ENCODE results near the gene PPP1R12A. TPM values are rescaled to one million over a fixed set of nuclear protein-coding genes. Genes with fewer than 3 reads are reported as not detected.
"Not testable (repeated sequence)": the region's sequence is repeated elsewhere in the genome, so short reads cannot be mapped to it uniquely, and the experiment has no call there.

PPP1R12A gene
- total RNA-seq, 1 donor from 2014 or later = 86.7 TPM

DNA sequence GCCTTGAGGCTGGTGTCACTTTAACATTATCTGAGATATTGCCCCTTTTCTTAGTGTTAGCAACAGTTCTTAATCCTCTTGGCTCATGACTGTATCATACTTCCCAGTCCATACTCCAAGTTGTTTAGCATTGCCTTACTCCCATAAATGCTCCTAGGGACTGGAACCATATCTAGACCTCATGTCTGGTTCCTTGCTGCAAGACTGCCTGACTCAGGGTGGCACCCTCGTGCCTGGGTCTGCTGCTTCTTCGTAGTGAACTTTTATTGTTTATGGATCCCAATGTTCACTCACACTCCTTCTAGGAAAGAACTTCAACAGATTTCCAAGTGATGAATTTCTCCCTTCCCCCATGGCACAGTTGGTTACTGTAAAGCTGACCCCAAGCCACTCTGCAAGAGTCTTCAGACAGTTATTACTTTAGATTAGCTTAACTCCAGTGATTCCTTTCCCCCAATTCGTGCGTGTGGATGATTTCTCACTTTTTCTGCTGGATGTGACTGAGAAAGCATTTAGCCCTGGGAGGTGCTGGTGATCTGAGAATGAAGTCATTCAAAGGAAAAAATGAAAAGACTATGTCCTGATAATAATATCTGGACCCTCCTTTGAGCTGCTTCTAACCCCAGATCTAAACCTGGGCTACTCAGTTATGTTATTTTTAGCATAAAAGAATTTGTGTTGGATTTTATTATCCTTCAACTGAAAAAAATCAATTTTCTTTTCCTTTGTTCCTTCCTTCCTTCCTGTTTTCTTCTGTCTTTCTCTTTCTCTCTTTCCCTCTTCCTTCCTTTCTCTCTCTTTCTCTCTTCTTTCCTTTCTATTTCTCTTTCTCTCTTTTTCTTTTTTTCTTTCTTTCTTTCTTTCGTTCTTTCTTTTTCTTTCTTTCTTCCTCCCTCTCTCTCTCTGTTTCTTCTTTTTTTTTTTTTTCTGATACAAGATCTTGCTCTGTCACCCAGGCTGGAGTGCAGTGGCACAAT lies 47.5 kb upstream of the PPP1R12A start:
- Histone ChIP-seq H3K36me3 (no peaks in the 10 kb centered on the region), H3K4me2 (no peak overlapping the region), H2AFZ (replicated peaks) (peak overlapping the region; percentile 3), H3K9ac (no peak overlapping the region), H3K4me1 (peaks cover 7% of the 10 kb centered on the region), H3K79me2 (ENCODE audit: low read depth) (no peaks in the 10 kb centered on the region), H3K9me3 (ENCODE audit: low read depth) (no peaks in the 10 kb centered on the region), H3K27me3 (no peaks in the 10 kb centered on the region), H3K4me3 (no peak overlapping the region), H3F3A (ENCODE audit: low read depth) (no peaks in the 10 kb centered on the region), H4K20me1 (ENCODE audit: low read depth) (no peaks in the 10 kb centered on the region), H3K27ac (no peak overlapping the region)
- TF ChIP-seq EZH2phosphoT487 (IDR thresholded peaks at IDR 0.05) (no peak), EZH2 (IDR thresholded peaks at IDR 0.05) (no peak)
- TF ChIP-seq, protein P1, sequence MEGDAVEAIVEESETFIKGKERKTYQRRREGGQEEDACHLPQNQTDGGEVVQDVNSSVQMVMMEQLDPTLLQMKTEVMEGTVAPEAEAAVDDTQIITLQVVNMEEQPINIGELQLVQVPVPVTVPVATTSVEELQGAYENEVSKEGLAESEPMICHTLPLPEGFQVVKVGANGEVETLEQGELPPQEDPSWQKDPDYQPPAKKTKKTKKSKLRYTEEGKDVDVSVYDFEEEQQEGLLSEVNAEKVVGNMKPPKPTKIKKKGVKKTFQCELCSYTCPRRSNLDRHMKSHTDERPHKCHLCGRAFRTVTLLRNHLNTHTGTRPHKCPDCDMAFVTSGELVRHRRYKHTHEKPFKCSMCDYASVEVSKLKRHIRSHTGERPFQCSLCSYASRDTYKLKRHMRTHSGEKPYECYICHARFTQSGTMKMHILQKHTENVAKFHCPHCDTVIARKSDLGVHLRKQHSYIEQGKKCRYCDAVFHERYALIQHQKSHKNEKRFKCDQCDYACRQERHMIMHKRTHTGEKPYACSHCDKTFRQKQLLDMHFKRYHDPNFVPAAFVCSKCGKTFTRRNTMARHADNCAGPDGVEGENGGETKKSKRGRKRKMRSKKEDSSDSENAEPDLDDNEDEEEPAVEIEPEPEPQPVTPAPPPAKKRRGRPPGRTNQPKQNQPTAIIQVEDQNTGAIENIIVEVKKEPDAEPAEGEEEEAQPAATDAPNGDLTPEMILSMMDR (IDR thresholded peaks at IDR 0.05) = no peak
- H3K4me3 Mint-ChIP-seq = no peak overlapping the region
- H3K27ac Mint-ChIP-seq = no peak overlapping the region
- no peaks in the 10 kb centered on the region for H3K9me3 Mint-ChIP-seq
- H3K27me3 Mint-ChIP-seq (ENCODE audit: insufficient read depth, low read depth) = peaks cover 4% of the 10 kb centered on the region
- peaks cover 4% of the 10 kb centered on the region for H3K4me1 Mint-ChIP-seq
- no peaks in the 10 kb centered on the region for H3K36me3 Mint-ChIP-seq
- DNase-seq (ENCODE audit: low spot score) = no peak

DNA sequence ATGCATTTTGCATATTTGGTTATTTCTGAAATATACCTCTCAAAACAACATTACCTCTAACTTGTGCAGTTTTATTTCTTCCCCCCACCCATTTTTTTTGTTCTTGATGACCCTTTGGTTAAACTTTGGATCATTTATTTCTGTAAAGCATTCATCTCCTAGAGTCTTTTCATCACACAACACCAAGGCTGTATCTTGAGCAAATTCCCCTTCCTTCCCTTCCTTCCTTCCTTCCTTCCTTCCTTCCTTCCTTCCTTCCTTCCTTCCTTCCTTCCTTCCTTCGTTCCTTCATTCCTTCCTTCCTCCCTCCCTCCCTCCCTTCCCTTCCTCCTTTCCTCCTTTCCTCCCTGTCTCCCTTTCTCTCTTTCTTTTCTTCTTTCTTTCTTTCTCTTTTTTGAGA lies 43.8 kb upstream of the PPP1R12A start:
- Mint-ChIP-seq H3K36me3 (no peaks in the 10 kb centered on the region), H3K9me3 (no peaks in the 10 kb centered on the region), H3K4me3 (no peak overlapping the region), H3K4me1 (peaks cover 4% of the 10 kb centered on the region), H3K27ac (no peak overlapping the region), H3K27me3 (ENCODE audit: insufficient read depth, low read depth) (peaks cover 7% of the 10 kb centered on the region)
- no peaks in the 10 kb centered on the region for H4K20me1 ChIP-seq (ENCODE audit: low read depth)
- H3K9ac ChIP-seq = no peak overlapping the region
- no peaks in the 10 kb centered on the region for H3F3A ChIP-seq (ENCODE audit: low read depth)
- H3K4me2 ChIP-seq = no peak overlapping the region
- no peak for DNase-seq (ENCODE audit: low spot score)
- H3K36me3 ChIP-seq = no peaks in the 10 kb centered on the region
- TF ChIP-seq, protein P1 (IDR thresholded peaks at IDR 0.05) = no peak
- TF ChIP-seq EZH2phosphoT487 (IDR thresholded peaks at IDR 0.05) (no peak), EZH2 (IDR thresholded peaks at IDR 0.05) (no peak)
- H3K27ac ChIP-seq = no peak overlapping the region
- no peak overlapping the region for H2AFZ ChIP-seq (replicated peaks)
- no peaks in the 10 kb centered on the region for H3K27me3 ChIP-seq
- no peaks in the 10 kb centered on the region for H3K79me2 ChIP-seq (ENCODE audit: low read depth)
- no peak overlapping the region for H3K4me3 ChIP-seq
- H3K4me1 ChIP-seq = peaks cover 10% of the 10 kb centered on the region
- no peaks in the 10 kb centered on the region for H3K9me3 ChIP-seq (ENCODE audit: low read depth)

DNA sequence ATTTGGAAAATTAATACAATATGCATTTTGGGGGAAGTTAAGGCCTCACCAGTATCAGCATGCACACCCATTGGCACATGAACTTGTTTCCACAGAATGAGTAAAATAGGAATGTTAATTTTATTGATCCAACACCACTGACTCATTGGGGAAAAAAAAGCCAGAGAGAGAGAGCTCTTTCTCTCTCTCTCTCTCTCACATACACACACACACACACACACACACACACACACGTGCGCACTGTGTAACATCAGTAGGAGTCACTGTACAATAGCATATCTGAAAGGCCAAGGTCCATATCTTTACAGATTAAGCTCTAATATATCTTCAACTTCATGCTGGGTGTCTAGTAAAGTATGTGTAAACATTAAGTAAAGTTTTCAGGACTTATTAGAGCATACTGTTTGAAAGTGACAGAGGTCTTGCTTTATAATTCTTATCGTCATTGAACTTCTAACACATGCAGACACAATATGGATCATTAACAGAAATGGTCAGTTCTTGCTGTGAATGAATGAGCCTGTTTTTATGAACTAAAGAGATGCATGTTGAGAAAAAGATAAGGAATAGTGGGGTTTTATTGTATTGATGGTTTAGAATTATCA lies 43.1 kb upstream of the PPP1R12A start:
- H3K79me2 ChIP-seq (ENCODE audit: low read depth); H3K36me3 Mint-ChIP-seq; H3K4me2 ChIP-seq; H3F3A ChIP-seq (ENCODE audit: low read depth); H4K20me1 ChIP-seq (ENCODE audit: low read depth); H3K27me3 Mint-ChIP-seq (ENCODE audit: insufficient read depth, low read depth); H2AFZ ChIP-seq (replicated peaks); DNase-seq (ENCODE audit: low spot score); H3K9me3 ChIP-seq (ENCODE audit: low read depth); H3K27ac ChIP-seq; H3K27me3 ChIP-seq; H3K4me3 ChIP-seq; H3K36me3 ChIP-seq; H3K9me3 Mint-ChIP-seq; H3K4me1 Mint-ChIP-seq; H3K27ac Mint-ChIP-seq; H3K4me3 Mint-ChIP-seq; H3K9ac ChIP-seq: not testable (repeated sequence)
- peaks cover 12% of the 10 kb centered on the region for H3K4me1 ChIP-seq

DNA sequence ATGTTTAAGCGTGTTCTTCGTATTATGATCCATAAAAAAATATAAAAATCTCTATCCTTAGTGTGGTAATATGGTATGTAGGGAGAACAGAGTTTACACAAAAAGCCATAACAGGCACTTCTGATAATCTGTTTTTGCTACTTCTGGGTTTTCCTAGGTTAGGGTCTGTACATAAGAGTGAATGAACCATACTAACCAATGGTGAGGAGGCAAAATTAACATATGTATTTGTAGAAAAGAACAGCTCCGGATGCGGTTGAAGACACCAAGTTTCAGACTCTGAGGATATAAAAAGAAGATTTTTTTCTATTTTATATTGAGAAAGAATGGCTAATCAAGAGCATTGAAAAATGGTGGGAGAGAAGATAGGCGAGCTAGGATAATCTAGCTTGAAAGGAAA lies 40.2 kb upstream of the PPP1R12A start:
- H3K9ac ChIP-seq = no peak overlapping the region
- H3K4me3 Mint-ChIP-seq = no peak overlapping the region
- TF ChIP-seq EZH2phosphoT487 (IDR thresholded peaks at IDR 0.05) = no peak
- TF ChIP-seq, protein P1 (IDR thresholded peaks at IDR 0.05) = no peak
- TF ChIP-seq EZH2 (IDR thresholded peaks at IDR 0.05) = no peak
- H3K79me2 ChIP-seq (ENCODE audit: low read depth) = no peaks in the 10 kb centered on the region
- H3K36me3 ChIP-seq = no peaks in the 10 kb centered on the region
- H3K27ac ChIP-seq = no peak overlapping the region
- H3K27ac Mint-ChIP-seq = no peak overlapping the region
- H3K27me3 ChIP-seq = no peaks in the 10 kb centered on the region
- H3K27me3 Mint-ChIP-seq (ENCODE audit: insufficient read depth, low read depth) = peaks cover 4% of the 10 kb centered on the region
- no peaks in the 10 kb centered on the region for H3K9me3 Mint-ChIP-seq
- H4K20me1 ChIP-seq (ENCODE audit: low read depth) = no peaks in the 10 kb centered on the region
- no peaks in the 10 kb centered on the region for H3K9me3 ChIP-seq (ENCODE audit: low read depth)
- no peak overlapping the region for H3K4me3 ChIP-seq
- no peaks in the 10 kb centered on the region for H3K36me3 Mint-ChIP-seq
- H3K4me2 ChIP-seq = no peak overlapping the region
- DNase-seq (ENCODE audit: low spot score) = no peak
- H2AFZ ChIP-seq (replicated peaks) = peak overlapping the region; percentile 51
- peaks cover 12% of the 10 kb centered on the region for H3K4me1 ChIP-seq
- H3K4me1 Mint-ChIP-seq = peaks cover 4% of the 10 kb centered on the region
- H3F3A ChIP-seq (ENCODE audit: low read depth) = no peaks in the 10 kb centered on the region
